A673 (cell line): Measurements from ENCODE around the gene ITPR1.

Experiments used
- CTCF ChIP-seq: fragments of 300-800, 200-600 bp; sonication (generic); conservative IDR thresholded peaks from 2 replicates; pipeline ENCODE4 v1.5.1; 2017; ENCODE audit warnings: low read depth, mild to moderate bottlenecking, antibody characterized with exemption, low read length, moderate library complexity, mixed read lengths
- EZH2 ChIP-seq: fragments of 200-600 bp; sonication (generic); IDR thresholded peaks from 2 replicates; pipeline ENCODE4 v1.6.1; 2017; ENCODE audit warnings: borderline replicate concordance, low read depth, mild to moderate bottlenecking, mixed read lengths, antibody characterized with exemption, low read length; ENCODE audit not compliant: poor library complexity, severe bottlenecking

- TF ChIP-seq EZH2 (no peak), CTCF (no peak)
Measured at GRCh38 chr3:4684976-4685375, 191.8 kb downstream of the ITPR1 start.
